ENCODE results near the gene LZTS2.

LZTS2 gene

DNA sequence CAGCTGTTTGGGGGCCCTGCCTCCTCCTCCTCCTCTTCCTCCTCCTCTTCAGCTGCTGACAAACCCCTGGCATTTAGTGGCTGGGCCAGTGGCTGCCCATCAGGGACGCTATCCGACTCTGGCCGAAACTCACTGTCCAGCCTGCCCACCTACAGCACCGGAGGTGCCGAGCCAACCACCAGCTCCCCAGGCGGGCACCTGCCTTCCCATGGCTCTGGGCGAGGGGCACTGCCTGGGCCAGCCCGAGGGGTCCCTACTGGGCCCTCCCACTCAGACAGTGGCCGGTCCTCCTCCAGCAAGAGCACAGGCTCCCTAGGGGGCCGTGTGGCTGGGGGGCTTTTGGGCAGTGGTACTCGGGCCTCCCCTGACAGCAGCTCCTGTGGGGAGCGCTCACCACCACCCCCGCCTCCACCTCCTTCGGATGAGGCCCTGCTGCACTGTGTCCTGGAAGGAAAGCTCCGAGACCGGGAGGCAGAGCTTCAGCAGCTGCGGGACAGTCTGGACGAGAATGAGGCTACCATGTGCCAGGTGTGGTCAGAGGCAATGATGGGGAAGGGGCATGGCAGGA, 4.1 kb downstream of the LZTS2 start:
- H3K9me3 ChIP-seq (ENCODE audit: insufficient read depth, low read depth, low read length) = no peaks in the 10 kb centered on the region
- peaks cover 37% of the 10 kb centered on the region for H3K79me2 ChIP-seq (ENCODE audit: insufficient read depth, low read length)
- H2AFZ ChIP-seq (ENCODE audit: low read length) = no peak overlapping the region
- H4K20me1 ChIP-seq (ENCODE audit: insufficient read depth, low read length, poor library complexity, severe bottlenecking) = peaks cover 4% of the 10 kb centered on the region
- H3K27me3 ChIP-seq (ENCODE audit: insufficient read depth, low read length, poor library complexity, severe bottlenecking) = no peaks in the 10 kb centered on the region
- no peak overlapping the region for H3K4me2 ChIP-seq (ENCODE audit: low read depth, low read length, poor library complexity, severe bottlenecking)
- no peaks in the 10 kb centered on the region for H3K9me2 ChIP-seq (replicated peaks; ENCODE audit: low read depth, low read length)
- peaks cover 20% of the 10 kb centered on the region for H3K4me1 ChIP-seq (ENCODE audit: insufficient read depth, low read length, poor library complexity, severe bottlenecking)
- no peaks in the 10 kb centered on the region for H3F3A ChIP-seq (ENCODE audit: low read depth)
- H3K4me3 ChIP-seq (ENCODE audit: low read length, poor library complexity, severe bottlenecking) = no peak overlapping the region
- no peak overlapping the region for H3K9ac ChIP-seq (ENCODE audit: low read depth, low read length, poor library complexity, severe bottlenecking)
- no peak for TF ChIP-seq EZH2phosphoT487 (IDR thresholded peaks at IDR 0.05; ENCODE audit: borderline replicate concordance)
- TF ChIP-seq, protein P1, sequence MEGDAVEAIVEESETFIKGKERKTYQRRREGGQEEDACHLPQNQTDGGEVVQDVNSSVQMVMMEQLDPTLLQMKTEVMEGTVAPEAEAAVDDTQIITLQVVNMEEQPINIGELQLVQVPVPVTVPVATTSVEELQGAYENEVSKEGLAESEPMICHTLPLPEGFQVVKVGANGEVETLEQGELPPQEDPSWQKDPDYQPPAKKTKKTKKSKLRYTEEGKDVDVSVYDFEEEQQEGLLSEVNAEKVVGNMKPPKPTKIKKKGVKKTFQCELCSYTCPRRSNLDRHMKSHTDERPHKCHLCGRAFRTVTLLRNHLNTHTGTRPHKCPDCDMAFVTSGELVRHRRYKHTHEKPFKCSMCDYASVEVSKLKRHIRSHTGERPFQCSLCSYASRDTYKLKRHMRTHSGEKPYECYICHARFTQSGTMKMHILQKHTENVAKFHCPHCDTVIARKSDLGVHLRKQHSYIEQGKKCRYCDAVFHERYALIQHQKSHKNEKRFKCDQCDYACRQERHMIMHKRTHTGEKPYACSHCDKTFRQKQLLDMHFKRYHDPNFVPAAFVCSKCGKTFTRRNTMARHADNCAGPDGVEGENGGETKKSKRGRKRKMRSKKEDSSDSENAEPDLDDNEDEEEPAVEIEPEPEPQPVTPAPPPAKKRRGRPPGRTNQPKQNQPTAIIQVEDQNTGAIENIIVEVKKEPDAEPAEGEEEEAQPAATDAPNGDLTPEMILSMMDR (conservative IDR thresholded peaks at IDR 0.05; ENCODE audit: low read length) = no peak
- peaks cover 12% of the 10 kb centered on the region; the same call in 1 of the 2 replicates for H3K36me3 ChIP-seq (ENCODE audit: insufficient read depth, low read length)

DNA sequence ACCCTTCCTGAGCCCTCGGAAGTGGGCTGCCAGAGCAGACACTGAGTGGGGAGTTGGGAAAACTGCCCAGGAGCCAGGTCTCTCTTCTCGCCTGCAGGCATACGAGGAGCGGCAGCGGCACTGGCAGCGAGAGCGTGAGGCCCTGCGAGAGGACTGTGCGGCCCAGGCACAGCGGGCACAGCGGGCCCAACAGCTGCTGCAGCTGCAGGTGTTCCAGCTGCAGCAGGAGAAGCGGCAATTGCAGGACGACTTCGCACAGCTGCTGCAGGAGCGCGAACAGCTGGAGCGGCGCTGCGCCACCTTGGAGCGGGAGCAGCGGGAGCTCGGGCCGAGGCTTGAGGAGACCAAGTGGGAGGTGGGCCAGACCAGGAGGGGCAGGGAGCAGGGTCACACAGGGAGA, 5.8 kb downstream of the LZTS2 start:
- peaks cover 18% of the 10 kb centered on the region for H3K4me1 ChIP-seq (ENCODE audit: insufficient read depth, low read length, poor library complexity, severe bottlenecking)
- H3K4me2 ChIP-seq (ENCODE audit: low read depth, low read length, poor library complexity, severe bottlenecking) = no peak overlapping the region
- TF ChIP-seq, protein P1 (conservative IDR thresholded peaks at IDR 0.05; ENCODE audit: low read length) = no peak
- TF ChIP-seq EZH2phosphoT487 (IDR thresholded peaks at IDR 0.05; ENCODE audit: borderline replicate concordance) = no peak
- H3K27me3 ChIP-seq (ENCODE audit: insufficient read depth, low read length, poor library complexity, severe bottlenecking) = no peaks in the 10 kb centered on the region
- H2AFZ ChIP-seq (ENCODE audit: low read length) = no peak overlapping the region
- H3K9me2 ChIP-seq (replicated peaks; ENCODE audit: low read depth, low read length) = no peaks in the 10 kb centered on the region
- H3K79me2 ChIP-seq (ENCODE audit: insufficient read depth, low read length) = peaks cover 29% of the 10 kb centered on the region
- H3K9ac ChIP-seq (ENCODE audit: low read depth, low read length, poor library complexity, severe bottlenecking) = no peak overlapping the region
- H3K36me3 ChIP-seq (ENCODE audit: insufficient read depth, low read length) = peaks cover 12% of the 10 kb centered on the region; the same call in 1 of the 2 replicates
- H3F3A ChIP-seq (ENCODE audit: low read depth) = no peaks in the 10 kb centered on the region
- H3K9me3 ChIP-seq (ENCODE audit: insufficient read depth, low read depth, low read length) = no peaks in the 10 kb centered on the region
- no peak overlapping the region for H3K4me3 ChIP-seq (ENCODE audit: low read length, poor library complexity, severe bottlenecking)
- peaks cover 4% of the 10 kb centered on the region for H4K20me1 ChIP-seq (ENCODE audit: insufficient read depth, low read length, poor library complexity, severe bottlenecking)

- H3K9me3 ChIP-seq (ENCODE audit: insufficient read depth, low read depth, low read length) = no peaks in the 10 kb centered on the region
- no peak overlapping the region for H3K4me3 ChIP-seq (ENCODE audit: low read length, poor library complexity, severe bottlenecking)
- H3F3A ChIP-seq (ENCODE audit: low read depth) = no peaks in the 10 kb centered on the region
- no peak overlapping the region for H2AFZ ChIP-seq (ENCODE audit: low read length)
- H3K79me2 ChIP-seq (ENCODE audit: insufficient read depth, low read length) = peaks cover 22% of the 10 kb centered on the region; the same call in 1 of the 2 replicates
- H3K27me3 ChIP-seq (ENCODE audit: insufficient read depth, low read length, poor library complexity, severe bottlenecking) = no peaks in the 10 kb centered on the region
- no peak for TF ChIP-seq EZH2phosphoT487 (IDR thresholded peaks at IDR 0.05; ENCODE audit: borderline replicate concordance)
- TF ChIP-seq, protein P1 (conservative IDR thresholded peaks at IDR 0.05; ENCODE audit: low read length) = no peak
- H3K4me1 ChIP-seq (ENCODE audit: insufficient read depth, low read length, poor library complexity, severe bottlenecking) = peaks cover 12% of the 10 kb centered on the region
- no peak overlapping the region for H3K4me2 ChIP-seq (ENCODE audit: low read depth, low read length, poor library complexity, severe bottlenecking)
- peaks cover 4% of the 10 kb centered on the region for H4K20me1 ChIP-seq (ENCODE audit: insufficient read depth, low read length, poor library complexity, severe bottlenecking)
- H3K36me3 ChIP-seq (ENCODE audit: insufficient read depth, low read length) = peaks cover 12% of the 10 kb centered on the region; the same call in 1 of the 2 replicates
- no peaks in the 10 kb centered on the region for H3K9me2 ChIP-seq (replicated peaks; ENCODE audit: low read depth, low read length)
- no peak overlapping the region for H3K9ac ChIP-seq (ENCODE audit: low read depth, low read length, poor library complexity, severe bottlenecking)
Observed at GRCh38 chr10:101005869-101006567, 6.4 kb downstream of the LZTS2 start.
